Testis (tissue), 3 donors: ENCODE results near the gene MAML3. TPM values are rescaled to one million over a fixed set of nuclear protein-coding genes. Genes with fewer than 3 reads are reported as not detected.

Experiments
- DNase-seq: peaks from one replicate; pipeline ENCODE4 v3.0.0-alpha.2; 2019
- H3K27ac ChIP-seq, 2 donors: fragments of 200-600 bp; sonication (generic); one replicate each; pipeline ENCODE4 v1.5.1; 2019
- H3K27me3 ChIP-seq: fragments of 200-600 bp; sonication (generic); one replicate; pipeline ENCODE4 v1.5.1; 2019
- H3K36me3 ChIP-seq: fragments of 200-600 bp; sonication (generic); one replicate; pipeline ENCODE4 v1.5.1; 2017; ENCODE audit warnings: low read depth; ENCODE audit errors: missing control alignments
- H3K4me1 ChIP-seq: fragments of 200-600 bp; sonication (generic); one replicate; pipeline ENCODE4 v1.5.1; 2019
- H3K4me3 ChIP-seq, 2 donors: fragments of 200-600 bp; sonication (generic); one replicate each; pipeline ENCODE4 v1.5.1; 2017 to 2019
- H3K9me3 ChIP-seq: fragments of 200-600 bp; sonication (generic); one replicate; pipeline ENCODE4 v1.5.1; 2017
- POLR2A ChIP-seq: fragments of 450-650 bp; IDR thresholded peaks from one replicate; pipeline ENCODE4 v1.6.1; 2017; ENCODE audit warnings: antibody characterized with exemption, mild to moderate bottlenecking, moderate library complexity
- WGBS, 2 donors: methylation state at CpG; one replicate each; pipeline ENCODE4 v1.1.5; 2018; 5-methylcytosine and 5-hydroxymethylcytosine counted together
- intact Hi-C: fragments of 100-400 bp; cut with DNase I; formaldehyde crosslinking; loops from one replicate; pipeline ENCODE4 v1.15.1; 2023; ENCODE audit warnings: low total_unique reads
- polyA plus RNA-seq: library from polyadenylated mRNA; stranded (reverse); fragments of 350-450 nt; fragmentation: Illumina TruSeq; extraction: RNeasy Lipid Tissue Mini Kit (QIAGEN cat#74804); gene quantifications from one replicate; pipeline ENCODE4 v1.2.3, GENCODE V29; 2014; ENCODE audit warnings: low read depth, low replicate concordance; ENCODE audit not compliant: insufficient read depth
- total RNA-seq, 2 donors: library from RNA; depleted of rRNA; stranded (reverse); fragments of >200 nt; gene quantifications; one replicate each; pipeline ENCODE4 v1.2.3, GENCODE V29; 2016
- TF ChIP-seq, protein P1 (sequence below), 3 experiments: fragments of 450-650 bp in 2 of 3; fragments of 200-600 bp in 1 of 3; sonication (generic) in 1 of 3; IDR thresholded peaks; one replicate each; pipeline ENCODE4 v1.5.1; 2016 to 2019; ENCODE audit warnings: antibody characterized with exemption in 3 of 3, mild to moderate bottlenecking in 2 of 3, moderate library complexity in 1 of 3

Gene MAML3
- total and polyA plus RNA-seq, 3 donors from 2014 or later: 7.6 to 21.2 (median 18.8) TPM

- intact Hi-C loops: no loop called here
- no peak for DNase-seq
- Histone ChIP-seq H3K36me3 (no peaks in the 10 kb centered on the region), H3K27me3 (no peaks in the 10 kb centered on the region), H3K4me1 (peaks cover 4% of the 10 kb centered on the region), H3K4me3 (no peak overlapping the region), H3K27ac (no peak overlapping the region), H3K9me3 (no peaks in the 10 kb centered on the region)
- WGBS, 2 donors: 69 to 79% methylated on average over 6 of the region's 6 CpGs
- TF ChIP-seq, protein P1, sequence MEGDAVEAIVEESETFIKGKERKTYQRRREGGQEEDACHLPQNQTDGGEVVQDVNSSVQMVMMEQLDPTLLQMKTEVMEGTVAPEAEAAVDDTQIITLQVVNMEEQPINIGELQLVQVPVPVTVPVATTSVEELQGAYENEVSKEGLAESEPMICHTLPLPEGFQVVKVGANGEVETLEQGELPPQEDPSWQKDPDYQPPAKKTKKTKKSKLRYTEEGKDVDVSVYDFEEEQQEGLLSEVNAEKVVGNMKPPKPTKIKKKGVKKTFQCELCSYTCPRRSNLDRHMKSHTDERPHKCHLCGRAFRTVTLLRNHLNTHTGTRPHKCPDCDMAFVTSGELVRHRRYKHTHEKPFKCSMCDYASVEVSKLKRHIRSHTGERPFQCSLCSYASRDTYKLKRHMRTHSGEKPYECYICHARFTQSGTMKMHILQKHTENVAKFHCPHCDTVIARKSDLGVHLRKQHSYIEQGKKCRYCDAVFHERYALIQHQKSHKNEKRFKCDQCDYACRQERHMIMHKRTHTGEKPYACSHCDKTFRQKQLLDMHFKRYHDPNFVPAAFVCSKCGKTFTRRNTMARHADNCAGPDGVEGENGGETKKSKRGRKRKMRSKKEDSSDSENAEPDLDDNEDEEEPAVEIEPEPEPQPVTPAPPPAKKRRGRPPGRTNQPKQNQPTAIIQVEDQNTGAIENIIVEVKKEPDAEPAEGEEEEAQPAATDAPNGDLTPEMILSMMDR (IDR thresholded peaks at IDR 0.05): no peak
- TF ChIP-seq POLR2A: no peak
Observed at GRCh38 chr4:140037353-140038030, 116.5 kb downstream of the MAML3 start.

DNA sequence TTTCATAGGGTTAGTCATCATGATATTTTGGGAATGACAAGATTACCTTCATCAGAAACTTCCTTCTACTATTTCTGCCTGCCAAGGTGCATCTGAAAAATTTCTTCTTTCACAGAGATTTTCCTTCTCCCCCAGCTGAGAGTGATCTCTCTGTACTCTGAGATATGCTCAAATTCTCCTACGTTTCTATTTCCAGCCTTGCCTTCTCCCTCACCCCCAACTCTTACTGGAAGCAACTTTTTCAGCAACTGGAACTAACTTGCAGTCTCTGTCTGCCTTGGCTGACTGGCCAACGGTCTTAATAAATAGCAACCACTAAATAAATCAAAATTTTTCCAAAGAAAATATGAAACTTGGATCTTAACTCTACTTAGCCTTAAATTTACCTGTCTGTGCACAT lies 122.3 kb downstream of the MAML3 start:
- H3K4me1 ChIP-seq: no peaks in the 10 kb centered on the region
- 60 to 69% methylated on average over 2 of the region's 2 CpGs for WGBS, 2 donors
- H3K27ac ChIP-seq: no peak overlapping the region
- intact Hi-C loops: no loop called here
- no peak for TF ChIP-seq POLR2A
- TF ChIP-seq, protein P1 (IDR thresholded peaks at IDR 0.05): no peak
- H3K4me3 ChIP-seq: no peak overlapping the region
- no peak for DNase-seq
- H3K36me3 ChIP-seq: no peaks in the 10 kb centered on the region
- H3K27me3 ChIP-seq: no peaks in the 10 kb centered on the region
- no peaks in the 10 kb centered on the region for H3K9me3 ChIP-seq

GRCh38 chr4:140031061-140031460 lies 122.9 kb downstream of the MAML3 start:
- H3K36me3 ChIP-seq: no peaks in the 10 kb centered on the region
- no peak for TF ChIP-seq POLR2A
- TF ChIP-seq, protein P1 (IDR thresholded peaks at IDR 0.05): no peak
- no peaks in the 10 kb centered on the region for H3K27me3 ChIP-seq
- no peak for DNase-seq
- no peak overlapping the region for H3K4me3 ChIP-seq
- 93 to 96% methylated on average over 6 of the region's 6 CpGs for WGBS, 2 donors
- no peaks in the 10 kb centered on the region for H3K4me1 ChIP-seq
- no peaks in the 10 kb centered on the region for H3K9me3 ChIP-seq
- no peak overlapping the region for H3K27ac ChIP-seq
- intact Hi-C loops: no loop called here

DNA sequence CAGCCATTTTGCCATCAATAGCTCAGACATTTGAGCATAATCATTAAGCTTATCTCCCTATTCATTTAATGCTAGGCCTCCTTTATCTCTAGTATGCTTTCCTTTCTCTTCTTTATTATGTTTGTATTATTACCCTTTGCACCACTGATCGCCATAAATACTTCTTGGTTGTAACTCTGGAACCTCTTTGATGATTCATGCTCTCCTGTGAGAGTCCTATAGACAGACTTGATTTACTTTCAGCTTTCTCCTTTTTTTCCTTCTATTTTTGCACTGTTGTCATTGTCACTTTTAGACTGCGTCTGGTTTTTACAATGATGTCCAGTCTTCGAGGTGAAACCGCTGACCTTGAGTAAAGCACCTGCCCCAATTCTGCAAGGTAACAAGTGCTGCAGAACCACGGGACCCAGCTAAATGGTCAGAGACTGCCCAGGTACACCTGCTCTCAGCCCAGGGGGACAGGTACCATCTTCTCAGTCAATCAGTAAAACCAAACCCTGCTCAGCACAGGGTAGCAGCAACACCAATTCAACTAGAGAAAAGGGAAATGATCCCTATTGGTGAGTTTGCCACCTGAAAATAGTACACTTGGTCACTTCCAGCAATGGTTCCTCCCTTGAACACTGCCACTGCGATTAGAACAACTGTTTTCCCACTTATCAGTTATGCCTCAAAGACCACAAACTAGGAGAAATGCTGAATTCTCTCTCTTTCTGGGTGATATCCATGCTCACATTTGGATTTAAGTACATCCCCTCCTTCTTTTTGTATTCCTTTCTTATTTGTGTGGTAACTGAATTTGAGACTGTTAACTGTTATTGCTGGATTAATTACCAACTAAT lies 125.1 kb downstream of the MAML3 start:
- Histone ChIP-seq H3K36me3 (no peaks in the 10 kb centered on the region), H3K9me3 (no peaks in the 10 kb centered on the region), H3K4me3 (no peak overlapping the region), H3K4me1 (no peaks in the 10 kb centered on the region), H3K27ac (no peak overlapping the region), H3K27me3 (no peaks in the 10 kb centered on the region)
- DNase-seq: no peak
- WGBS, 2 donors: 71 to 75% methylated on average over 6 of the region's 6 CpGs
- no peak for TF ChIP-seq POLR2A
- TF ChIP-seq, protein P1 (IDR thresholded peaks at IDR 0.05): no peak
- intact Hi-C loops: no loop called here
